MCF 10A (cell line): Measurements from ENCODE around the gene SLC39A3. TPM values are rescaled to one million over a fixed set of nuclear protein-coding genes. Genes with fewer than 3 reads are reported as not detected.

ENCODE experiments used
- BruUV-seq: library from RNA; stranded (reverse); fragments of 400-500 nt; replicated peaks from 2 replicates; lab custom pipeline; 2021; lab: Mats Ljungman, UMichigan
- CTCF ChIA-PET: fragments of 300-600 bp; sonication (Branson Sonifier 250); formaldehyde crosslinking; extraction: SDS; loops from one replicate; lab custom pipeline; 2021; ENCODE audit warnings: antibody characterized with exemption, inconsistent platforms; lab: Yijun Ruan, JAX
- POLR2A ChIA-PET: fragments of 300-600, 350-650 bp; sonication (Branson Sonifier 250); formaldehyde crosslinking; extraction: SDS; loops from one replicate; lab custom pipeline; 2020; ENCODE audit warnings: antibody characterized with exemption, inconsistent platforms; lab: Yijun Ruan, JAX
- DNase-seq: peaks from one replicate; pipeline ENCODE4 v3.0.0-alpha.2; 2018; ENCODE audit not compliant: unreplicated experiment
- H3K27ac Mint-ChIP-seq: one replicate; pipeline ENCODE4 v1.8.0; 2022; ENCODE audit warnings: mild to moderate bottlenecking, low read depth, mixed read lengths; ENCODE audit not compliant: unreplicated experiment
- H3K27me3 Mint-ChIP-seq: one replicate; pipeline ENCODE4 v1.8.0; 2022; ENCODE audit warnings: mixed read lengths; ENCODE audit not compliant: insufficient read depth, unreplicated experiment
- H3K36me3 Mint-ChIP-seq: one replicate; pipeline ENCODE4 v1.8.0; 2022; ENCODE audit warnings: mild to moderate bottlenecking, moderate library complexity, mixed read lengths; ENCODE audit not compliant: insufficient read depth, unreplicated experiment
- H3K4me1 Mint-ChIP-seq: one replicate; pipeline ENCODE4 v1.8.0; 2022; ENCODE audit warnings: mixed read lengths; ENCODE audit not compliant: insufficient read depth, unreplicated experiment
- H3K4me3 Mint-ChIP-seq: one replicate; pipeline ENCODE4 v1.8.0; 2022; ENCODE audit warnings: mild to moderate bottlenecking, moderate library complexity, mixed read lengths; ENCODE audit not compliant: unreplicated experiment
- H3K9me3 Mint-ChIP-seq: one replicate; pipeline ENCODE4 v1.8.0; 2022; ENCODE audit warnings: mixed read lengths; ENCODE audit not compliant: unreplicated experiment
- intact Hi-C: fragments of 100-400 bp; cut with micrococcal nuclease; formaldehyde crosslinking; loops from 2 replicates; pipeline ENCODE4 v1.14.1; 2022
- total RNA-seq: library from RNA; stranded (reverse); gene quantifications from 2 replicates; pipeline ENCODE4 v1.2.3, GENCODE V29; 2022
- TF ChIP-seq, protein P1 (sequence below): fragments of 200-600 bp; IDR thresholded peaks from one replicate; pipeline ENCODE4 v1.8.0; 2022; ENCODE audit warnings: antibody characterized with exemption, mild to moderate bottlenecking; ENCODE audit not compliant: unreplicated experiment

SLC39A3 gene
- total RNA-seq, 1 experiment from 2014 or later = 21.3 TPM

GRCh38 chr19:2721570-2722540 lies 18.0 kb downstream of the SLC39A3 start:
- TF ChIP-seq, protein P1, sequence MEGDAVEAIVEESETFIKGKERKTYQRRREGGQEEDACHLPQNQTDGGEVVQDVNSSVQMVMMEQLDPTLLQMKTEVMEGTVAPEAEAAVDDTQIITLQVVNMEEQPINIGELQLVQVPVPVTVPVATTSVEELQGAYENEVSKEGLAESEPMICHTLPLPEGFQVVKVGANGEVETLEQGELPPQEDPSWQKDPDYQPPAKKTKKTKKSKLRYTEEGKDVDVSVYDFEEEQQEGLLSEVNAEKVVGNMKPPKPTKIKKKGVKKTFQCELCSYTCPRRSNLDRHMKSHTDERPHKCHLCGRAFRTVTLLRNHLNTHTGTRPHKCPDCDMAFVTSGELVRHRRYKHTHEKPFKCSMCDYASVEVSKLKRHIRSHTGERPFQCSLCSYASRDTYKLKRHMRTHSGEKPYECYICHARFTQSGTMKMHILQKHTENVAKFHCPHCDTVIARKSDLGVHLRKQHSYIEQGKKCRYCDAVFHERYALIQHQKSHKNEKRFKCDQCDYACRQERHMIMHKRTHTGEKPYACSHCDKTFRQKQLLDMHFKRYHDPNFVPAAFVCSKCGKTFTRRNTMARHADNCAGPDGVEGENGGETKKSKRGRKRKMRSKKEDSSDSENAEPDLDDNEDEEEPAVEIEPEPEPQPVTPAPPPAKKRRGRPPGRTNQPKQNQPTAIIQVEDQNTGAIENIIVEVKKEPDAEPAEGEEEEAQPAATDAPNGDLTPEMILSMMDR = no peak
- intact Hi-C loops = no loop called here
- no TSS peak for BruUV-seq
- Mint-ChIP-seq H3K9me3 (no peaks in the 10 kb centered on the region), H3K4me3 (no peak overlapping the region), H3K4me1 (peaks cover 1% of the 10 kb centered on the region), H3K27me3 (no peaks in the 10 kb centered on the region), H3K27ac (peak overlapping the region; percentile 27), H3K36me3 (no peaks in the 10 kb centered on the region)
- POLR2A ChIA-PET = no interaction called here
- CTCF ChIA-PET = interaction anchor here (0.6 to 1.0 kb wide), 3 partner anchors 25 to 86 kb away, joined by 3 to 4 read pairs (median 3); no protein-coding TSS in a partner anchor
- no peak for DNase-seq

DNA sequence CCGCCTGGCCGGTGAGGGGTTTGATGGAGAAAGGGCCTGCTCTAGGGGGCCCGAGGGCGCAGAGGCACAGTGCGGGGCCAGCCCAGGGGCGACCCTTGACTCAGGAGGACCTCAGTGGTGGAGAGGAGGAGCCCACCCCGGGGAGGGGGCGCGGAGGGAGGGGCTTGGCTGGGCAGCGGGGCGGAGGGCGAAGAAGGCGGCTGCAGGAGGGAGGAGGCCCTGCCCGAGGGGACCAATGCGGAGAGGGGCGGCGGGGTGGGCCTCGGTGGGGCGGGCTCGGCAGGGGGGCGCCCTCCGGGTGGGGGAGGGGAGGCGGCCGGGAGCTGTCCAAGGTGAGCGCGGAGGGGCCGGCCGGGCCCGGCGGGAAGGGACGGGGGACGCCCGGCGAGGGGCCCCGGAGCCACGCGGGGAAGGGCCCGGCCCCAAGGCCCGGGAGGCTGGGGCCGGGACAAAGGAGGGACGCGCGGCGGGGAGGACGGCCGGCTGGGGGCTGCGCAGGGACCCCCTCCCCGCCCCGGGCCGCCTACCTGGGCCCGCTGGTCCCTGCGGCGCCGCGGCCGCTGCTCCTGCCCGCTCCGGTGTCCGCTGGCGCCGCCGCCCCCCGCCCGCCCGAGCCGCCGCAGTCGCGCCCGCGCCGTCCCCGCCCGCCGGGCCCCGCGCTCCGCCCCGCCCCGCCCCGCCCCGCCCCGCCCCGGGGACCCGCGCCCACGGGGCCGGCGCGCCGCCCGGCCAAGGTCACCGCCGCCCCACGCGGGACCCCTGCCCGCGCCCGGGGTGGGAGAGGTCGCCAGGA lies 18.8 kb downstream of the SLC39A3 start, which contains the start of gene DIRAS1:
Gene DIRAS1 (minus strand): TSS at position 596 of the 793 bp plus-strand sequence. CDS start 3,566 bp downstream, outside the sequence.
- no peaks in the 10 kb centered on the region for H3K36me3 Mint-ChIP-seq
- H3K4me3 Mint-ChIP-seq = no peak within 1 kb of the TSS
- peak within 1 kb of the TSS; percentile 27 for H3K27ac Mint-ChIP-seq
- TF ChIP-seq, protein P1 = no peak
- peaks cover 2% of the 10 kb centered on the region for H3K9me3 Mint-ChIP-seq
- intact Hi-C loops = no loop called here
- ChIA-PET CTCF (no interaction called here), POLR2A (no interaction called here)
- H3K27me3 Mint-ChIP-seq = no peaks in the 10 kb centered on the region
- no peaks in the 10 kb centered on the region for H3K4me1 Mint-ChIP-seq
- DNase-seq = no peak
- no TSS peak for BruUV-seq

- ChIA-PET POLR2A (no interaction called here), CTCF (no interaction called here)
- peak; percentile 12 for DNase-seq
- no peaks in the 10 kb centered on the region for H3K27me3 Mint-ChIP-seq
- TF ChIP-seq, protein P1 = no peak
- intact Hi-C loops = no loop called here
- H3K4me3 Mint-ChIP-seq = no peak overlapping the region
- peaks cover 9% of the 10 kb centered on the region for H3K9me3 Mint-ChIP-seq
- no TSS peak for BruUV-seq
- no peak overlapping the region for H3K27ac Mint-ChIP-seq
- H3K4me1 Mint-ChIP-seq = no peaks in the 10 kb centered on the region
- no peaks in the 10 kb centered on the region for H3K36me3 Mint-ChIP-seq
These were observed 19.7 kb downstream of the SLC39A3 start for GRCh38 chr19:2719920-2720776.
